COR-L47 (cell line): ENCODE results near the gene GCK.
A peak's percentile ranks its signal among the peaks of the same experiment; 100 is the strongest.

Source experiments
- DNase-seq: peaks from one replicate; lab custom pipeline; 2025; lab: John Stamatoyannopoulos, UW

Gene GCK

DNA sequence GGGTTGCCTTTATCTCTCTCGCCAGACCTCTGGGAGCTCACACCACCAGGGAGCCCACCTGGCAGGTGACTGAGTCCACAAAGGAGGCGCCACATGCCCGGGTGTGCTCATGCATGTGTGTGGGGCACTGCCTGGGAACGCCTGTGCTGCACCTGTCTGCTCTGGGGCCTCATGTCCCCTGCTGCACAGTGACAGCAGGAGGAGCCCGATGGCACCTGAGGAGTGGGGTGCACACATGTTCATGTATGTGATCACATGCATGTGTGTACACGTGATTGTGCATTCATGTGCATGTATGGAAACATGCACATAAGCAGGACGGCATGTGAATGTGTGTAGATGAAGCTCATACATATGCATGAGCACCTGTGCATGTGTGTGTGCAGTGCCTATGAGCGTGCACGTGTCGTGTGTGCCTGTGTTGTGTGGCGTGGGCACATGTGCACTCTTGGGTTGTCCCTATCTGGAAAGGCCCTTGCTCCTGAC, 33.6 kb upstream of the GCK start:
- peak; percentile 68 for DNase-seq

DNA sequence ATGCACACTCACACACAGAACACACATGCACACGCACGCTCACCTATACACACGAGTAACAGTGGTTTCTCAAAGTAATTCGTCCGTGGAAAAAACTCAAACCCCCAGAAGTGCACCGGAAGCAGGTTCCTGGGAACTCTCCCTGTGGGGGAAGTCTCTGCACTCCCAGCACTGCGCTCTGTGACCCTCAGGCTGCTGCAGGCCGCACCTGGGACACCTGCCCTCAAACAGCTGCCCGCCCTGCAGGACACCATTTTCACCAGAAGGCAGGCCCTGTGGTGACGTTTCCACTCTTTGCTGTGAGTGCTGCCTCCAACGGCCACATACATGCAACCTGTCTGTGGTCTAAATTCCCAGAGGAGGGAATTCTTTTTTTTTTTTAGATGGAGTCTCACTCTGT, 32.8 kb upstream of the GCK start:
- DNase-seq, result no peak

DNA sequence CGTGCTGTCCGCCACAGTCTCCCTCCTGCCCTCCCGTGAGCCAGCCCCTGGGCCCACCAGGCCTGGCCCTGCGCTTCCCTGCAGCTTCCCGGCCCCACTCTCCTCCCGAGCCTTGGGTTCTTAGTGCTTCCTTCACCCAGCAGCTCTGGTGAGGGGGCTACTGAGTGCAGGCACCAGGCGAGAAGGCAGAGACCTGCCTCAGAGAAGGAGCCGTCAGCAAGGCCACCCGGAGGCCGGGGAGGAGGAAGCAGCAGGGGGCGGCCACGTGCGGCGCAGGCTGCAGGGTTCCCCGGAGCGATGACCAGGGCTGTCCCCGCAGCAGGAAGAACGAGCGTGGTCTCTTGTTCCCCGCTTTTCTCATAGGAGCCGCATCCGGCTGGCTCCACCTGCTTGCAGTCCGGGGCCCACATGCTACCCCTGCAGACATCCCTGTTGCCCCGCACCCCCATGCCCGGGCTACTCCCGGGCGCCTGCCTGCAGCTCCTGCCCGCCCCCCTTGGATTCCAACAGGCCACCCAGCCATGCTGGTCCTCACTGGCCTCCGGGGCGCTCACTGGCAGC, 32.1 kb upstream of the GCK start:
- DNase-seq, result no peak

- no peak for DNase-seq
These were observed 31.3 kb upstream of the GCK start for GRCh38 chr7:44220358-44221112.

DNA sequence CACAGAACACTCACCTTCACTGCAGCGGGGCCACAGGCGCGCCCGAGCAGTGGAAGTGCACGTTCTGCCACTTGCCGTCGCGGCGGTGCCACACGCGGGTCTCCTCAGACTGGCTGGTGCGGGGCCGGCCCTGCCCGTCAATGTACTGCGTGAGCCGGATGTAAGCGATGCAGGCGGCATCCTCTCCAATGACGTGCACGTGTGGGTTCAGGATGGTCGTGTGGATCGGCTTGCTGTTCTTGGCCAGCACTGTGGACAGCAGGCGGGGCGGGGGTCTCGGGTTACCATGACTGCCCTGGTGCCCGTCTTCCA, 30.8 kb upstream of the GCK start:
- DNase-seq, result no peak

- no peak for DNase-seq
These were observed 30.3 kb upstream of the GCK start for GRCh38 chr7:44219371-44220045.

DNA sequence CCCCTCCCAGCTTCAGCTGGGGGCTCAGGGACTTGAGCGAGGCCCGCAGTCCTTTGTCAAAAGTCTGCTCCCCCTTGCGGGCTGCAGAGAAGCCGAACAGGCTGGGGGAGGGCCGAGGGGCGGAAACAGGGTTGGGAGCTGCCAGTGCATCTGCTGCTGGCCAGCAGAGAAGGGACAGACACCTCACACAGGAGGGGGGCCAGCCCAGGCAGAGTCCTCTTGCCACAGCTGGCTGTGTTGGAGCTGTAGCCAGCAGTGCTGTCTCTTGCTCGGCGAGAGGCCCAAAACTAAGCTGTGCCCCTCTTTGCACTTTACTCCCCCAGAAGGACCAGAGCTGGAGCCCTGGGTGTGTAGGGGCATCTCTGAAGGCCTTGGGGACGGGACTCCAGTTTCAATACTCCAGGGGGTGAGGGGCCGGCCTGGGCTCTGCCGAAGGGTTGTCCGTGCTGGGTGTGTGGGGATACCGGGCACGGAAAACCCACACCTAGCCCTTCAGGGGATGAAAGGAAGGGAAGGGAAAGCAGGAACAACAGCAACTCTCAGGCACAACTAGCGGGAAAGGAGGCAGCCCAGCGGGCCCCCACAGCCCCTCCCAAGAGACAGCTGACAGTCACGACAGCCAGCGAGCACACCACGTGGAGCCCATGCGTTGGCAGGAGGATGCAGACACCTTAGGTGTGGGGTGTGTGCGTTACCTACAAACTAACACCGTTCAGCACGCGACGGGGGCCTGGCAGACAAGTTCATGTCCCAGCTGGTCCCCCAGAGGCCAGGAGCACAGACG, 29.4 kb upstream of the GCK start:
- no peak for DNase-seq

DNA sequence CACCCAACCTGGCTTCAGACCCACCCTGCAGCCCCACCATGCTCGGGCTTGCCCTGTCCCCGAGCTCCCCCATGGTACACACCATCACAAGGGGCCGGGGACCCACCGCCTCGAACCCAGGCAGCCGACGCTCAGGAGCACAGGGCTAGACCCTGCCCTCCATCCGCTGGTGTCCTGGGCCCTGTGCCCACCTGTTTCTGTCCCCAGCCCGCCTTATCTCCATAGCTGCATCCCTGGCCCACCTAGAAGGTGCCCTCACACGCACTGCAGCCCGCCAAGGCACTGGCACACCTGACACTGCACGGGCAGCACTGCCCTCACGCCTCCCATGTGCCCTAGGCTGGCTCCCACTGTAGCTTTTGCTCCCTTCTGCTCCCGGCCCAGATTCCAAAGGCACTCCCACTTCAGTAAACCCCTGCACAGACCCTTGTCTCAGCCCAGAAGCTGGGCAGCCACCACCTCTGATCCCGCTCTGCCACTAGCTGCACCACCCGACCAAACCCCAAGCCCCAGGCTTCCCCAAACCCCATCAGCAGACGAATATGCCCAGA, 28.7 kb upstream of the GCK start:
- DNase-seq, result no peak

- no peak for DNase-seq
These were observed 28.0 kb upstream of the GCK start for GRCh38 chr7:44217223-44217714.

- no peak for DNase-seq
These were observed 27.4 kb upstream of the GCK start for GRCh38 chr7:44216521-44217222.

GRCh38 chr7:44216019-44216418, 26.8 kb upstream of the GCK start:
- peak; percentile 83 for DNase-seq

DNA sequence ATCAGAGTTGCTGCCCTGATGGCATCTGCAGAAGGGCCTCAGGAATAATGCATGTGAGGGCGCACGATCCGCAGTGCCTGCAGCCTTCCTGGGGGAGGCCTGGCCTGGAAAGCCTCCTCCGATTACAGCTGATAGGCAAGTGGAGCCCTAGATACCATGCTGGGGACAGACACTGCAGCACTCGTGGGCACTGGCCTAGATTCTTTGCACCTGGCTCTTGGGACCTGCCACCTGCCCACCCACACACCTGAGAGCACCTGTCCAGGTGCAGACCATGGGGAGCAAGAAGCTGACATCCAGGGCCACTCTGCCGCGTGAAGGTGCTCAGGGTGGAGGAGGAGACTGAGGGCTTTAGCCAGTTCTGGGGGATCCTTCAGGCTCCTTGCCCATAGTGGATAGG, 26.3 kb upstream of the GCK start:
- no peak for DNase-seq

DNA sequence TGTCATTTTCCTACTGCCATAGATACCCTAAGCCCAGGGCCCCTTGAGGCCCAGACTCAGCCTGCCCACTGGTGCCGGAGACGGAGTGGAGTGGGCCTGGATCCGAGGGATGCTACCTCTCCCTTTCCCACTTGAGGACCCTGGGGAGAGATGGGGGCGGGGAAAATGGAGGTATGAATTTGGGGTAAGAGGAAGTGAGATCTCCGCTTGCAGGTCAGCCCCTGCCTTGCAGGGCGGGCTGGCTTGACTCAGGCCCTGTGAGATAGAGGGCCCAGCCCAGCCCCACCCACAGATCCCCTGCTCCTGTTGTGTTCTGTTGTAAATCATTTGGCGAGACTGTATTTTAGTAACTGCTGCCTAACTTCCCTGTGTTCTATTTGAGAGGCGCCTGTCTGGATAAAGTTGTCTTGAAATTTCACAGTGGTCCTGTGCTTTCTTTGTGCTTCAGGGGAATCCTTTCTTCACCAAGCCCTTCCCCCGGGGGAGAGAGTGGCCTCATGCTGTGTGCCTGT, 24.7 kb upstream of the GCK start:
- no peak for DNase-seq

GRCh38 chr7:44213206-44213876, 24.1 kb upstream of the GCK start:
- no peak for DNase-seq

DNA sequence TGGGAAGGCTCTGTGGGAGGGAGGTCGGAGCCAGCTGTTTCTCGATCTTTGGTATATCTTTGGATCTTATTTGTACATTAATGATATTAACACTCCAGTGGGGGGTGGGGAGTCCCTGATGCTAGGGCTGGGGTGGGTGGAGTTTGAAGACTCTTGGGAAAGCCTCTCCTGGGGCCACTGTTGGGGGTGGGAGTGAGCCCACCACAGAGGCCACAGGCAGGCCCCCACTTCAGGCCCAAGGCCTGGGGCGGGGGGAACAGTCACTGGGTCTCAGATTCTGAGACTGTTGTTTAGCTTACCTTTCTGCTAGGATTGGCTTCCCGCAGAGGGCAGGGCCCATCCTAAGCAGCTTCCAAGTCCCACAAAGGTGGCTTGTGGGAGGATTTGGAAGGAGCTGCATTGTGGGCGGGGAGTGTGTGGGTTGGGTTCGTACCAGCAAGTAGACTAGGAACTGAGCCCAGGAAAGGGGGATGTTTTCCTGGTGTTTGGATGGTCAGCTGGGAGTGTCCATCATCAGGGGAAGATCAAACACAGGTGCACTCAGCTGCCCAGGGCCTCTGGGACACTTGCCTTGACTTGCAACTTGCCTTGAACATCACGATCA, 23.4 kb upstream of the GCK start:
- no peak for DNase-seq

- DNase-seq, result no peak
These were observed 22.8 kb upstream of the GCK start for GRCh38 chr7:44212018-44212417.

DNA sequence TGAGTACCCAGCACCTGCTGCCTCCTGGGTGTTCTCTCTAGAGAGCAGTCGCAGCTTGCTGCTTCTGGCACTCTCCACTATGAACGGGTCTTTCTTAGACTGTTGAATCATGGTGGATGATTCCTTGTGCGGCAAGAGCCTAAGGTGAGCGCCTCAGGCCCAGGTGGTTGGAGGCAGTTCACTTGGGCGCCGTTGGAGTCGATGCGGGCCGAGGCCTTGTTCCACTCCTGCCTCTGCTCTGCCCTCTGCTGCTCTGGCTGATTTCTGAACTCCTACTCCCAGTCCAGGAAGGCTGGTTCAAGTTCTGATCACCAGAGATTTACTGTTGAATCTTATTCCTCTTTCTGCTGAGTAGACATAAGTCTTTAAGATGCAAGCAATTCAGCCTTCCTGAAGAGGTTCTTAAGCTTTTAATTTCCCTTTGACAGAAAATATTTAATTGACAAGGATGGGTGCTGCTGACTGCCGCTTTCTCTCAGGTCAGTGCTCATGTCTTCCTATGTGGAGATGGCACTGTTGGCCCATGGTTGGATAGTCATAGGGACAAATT, 22.0 kb upstream of the GCK start:
- no peak for DNase-seq

DNA sequence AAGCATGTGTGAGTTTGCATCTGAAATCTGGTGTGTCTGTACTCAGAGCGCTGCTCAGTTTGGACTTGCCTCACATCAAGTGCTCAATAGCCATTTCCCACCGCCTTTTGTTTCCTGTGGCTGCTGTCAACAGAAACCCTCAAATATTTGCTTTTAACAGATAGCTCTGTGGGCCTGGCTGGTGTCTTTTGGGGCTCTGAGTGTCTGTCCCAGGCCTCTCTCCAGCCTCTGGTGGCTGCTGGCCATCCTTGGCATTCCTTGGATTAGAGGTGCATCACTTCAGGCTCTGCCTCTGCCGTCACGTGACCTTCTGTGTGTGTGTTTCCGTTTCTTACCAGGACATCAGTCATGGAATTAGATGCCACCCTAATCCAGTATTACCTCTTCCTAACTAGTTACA, 20.9 kb upstream of the GCK start:
- no peak for DNase-seq

- no peak for DNase-seq
These were observed 18.8 kb upstream of the GCK start for GRCh38 chr7:44208085-44208484.

GRCh38 chr7:44206008-44206407, 16.8 kb upstream of the GCK start:
- no peak for DNase-seq
